ENCODE data around the gene CDYL2. TPM values are rescaled to one million over a fixed set of nuclear protein-coding genes. Genes with fewer than 3 reads are reported as not detected.

The CDYL2 gene
- total and polyA plus RNA-seq, 2 donors (not counting 3 experiments of a cell fraction or from before 2014, with no cell fraction given) = 7.1 to 71.3 TPM

DNA sequence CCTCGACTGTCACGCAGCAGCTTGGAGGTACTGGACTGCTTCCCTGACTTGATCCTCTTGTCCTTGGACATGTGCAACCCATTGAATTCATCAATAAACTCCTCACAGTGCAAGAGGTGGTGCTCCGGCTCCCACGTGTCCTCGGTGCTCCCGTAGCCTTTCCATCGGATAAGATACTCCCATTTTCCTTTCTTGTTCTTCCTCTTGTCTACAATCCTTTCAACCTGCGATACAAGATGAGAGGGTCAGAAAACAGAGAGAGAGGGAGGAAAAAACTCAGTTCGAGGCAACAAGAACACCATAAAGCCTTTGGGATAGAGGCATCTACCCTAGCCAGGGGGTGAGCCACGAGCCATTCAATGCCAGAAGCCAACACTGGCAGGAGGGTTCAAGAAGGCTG, 119.5 kb downstream of the CDYL2 start:
- Histone ChIP-seq H3K27ac (ENCODE audit: insufficient read depth, low read depth, low read length) (no peak overlapping the region), H2AFZ (ENCODE audit: low read depth, low read length) (no peak overlapping the region), H3K9ac (replicated peaks; ENCODE audit: extremely low read depth, insufficient read depth, low read length) (no peak overlapping the region), H3K79me2 (ENCODE audit: control insufficient read depth, insufficient read depth, low read length) (peaks cover 93% of the 10 kb centered on the region), H3K4me2 (ENCODE audit: insufficient read depth, low read length) (no peak overlapping the region), H3K27me3 (ENCODE audit: control insufficient read depth in 2 of 2, insufficient read depth in 2 of 2, low read length in 2 of 2) (no peaks in the 10 kb centered on the region), H3K36me3 (ENCODE audit: control insufficient read depth in 2 of 2, extremely low read depth in 1 of 2, insufficient read depth in 2 of 2, low read length in 2 of 2) (peaks cover 0 to 2% of the 10 kb centered on the region in 2 experiments), H3K9me3 (replicated peaks; ENCODE audit: control insufficient read depth, insufficient read depth, low read length) (no peaks in the 10 kb centered on the region), H3K9me1 (replicated peaks; ENCODE audit: control insufficient read depth, extremely low read depth, insufficient read depth, low read length) (no peaks in the 10 kb centered on the region), H3K4me1 (ENCODE audit: control insufficient read depth, extremely low read depth, insufficient read depth, low read length) (no peaks in the 10 kb centered on the region), H4K20me1 (replicated peaks; ENCODE audit: control insufficient read depth, extremely low read depth, insufficient read depth, low read length) (peaks cover 3% of the 10 kb centered on the region), H3K4me3 (replicated peaks in 1 of 3; ENCODE audit: insufficient read depth in 1 of 3, low read depth in 1 of 3, low read length in 3 of 3) (no peak overlapping the region)
- TF ChIP-seq EZH2 (IDR thresholded peaks at IDR 0.05; ENCODE audit: borderline replicate concordance, low read depth, low read length, severe bottlenecking) (no peak), MYC (IDR thresholded peaks at IDR 0.05; ENCODE audit: low read depth, low read length) (no peak), JUN (IDR thresholded peaks at IDR 0.05; ENCODE audit: borderline replicate concordance, insufficient read depth, insufficient read length, low read depth) (no peak), FOS (IDR thresholded peaks at IDR 0.05; ENCODE audit: borderline replicate concordance, insufficient read depth, low read length) (no peak), POLR2A (IDR thresholded peaks at IDR 0.05; ENCODE audit: low read depth, low read length) (no peak)
- TF ChIP-seq, protein P1, sequence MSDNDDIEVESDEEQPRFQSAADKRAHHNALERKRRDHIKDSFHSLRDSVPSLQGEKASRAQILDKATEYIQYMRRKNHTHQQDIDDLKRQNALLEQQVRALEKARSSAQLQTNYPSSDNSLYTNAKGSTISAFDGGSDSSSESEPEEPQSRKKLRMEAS (IDR thresholded peaks at IDR 0.05; ENCODE audit: insufficient read depth, insufficient read length) = no peak
- dilution Hi-C loops (cut with MboI; ENCODE audit: extremely low pct_ligation_motif_present, low sequenced_read_pairs) (no loop called here), intact Hi-C loops (cut with micrococcal nuclease) (no loop called here)
- CTCF ChIA-PET = no interaction called here
- FAIRE-seq (no peak), DNase-seq (ENCODE audit: low read depth, low spot score) (no peak)
- POLR2A ChIA-PET = no interaction called here
- BruUV-seq (replicated peaks) = no TSS peak

DNA sequence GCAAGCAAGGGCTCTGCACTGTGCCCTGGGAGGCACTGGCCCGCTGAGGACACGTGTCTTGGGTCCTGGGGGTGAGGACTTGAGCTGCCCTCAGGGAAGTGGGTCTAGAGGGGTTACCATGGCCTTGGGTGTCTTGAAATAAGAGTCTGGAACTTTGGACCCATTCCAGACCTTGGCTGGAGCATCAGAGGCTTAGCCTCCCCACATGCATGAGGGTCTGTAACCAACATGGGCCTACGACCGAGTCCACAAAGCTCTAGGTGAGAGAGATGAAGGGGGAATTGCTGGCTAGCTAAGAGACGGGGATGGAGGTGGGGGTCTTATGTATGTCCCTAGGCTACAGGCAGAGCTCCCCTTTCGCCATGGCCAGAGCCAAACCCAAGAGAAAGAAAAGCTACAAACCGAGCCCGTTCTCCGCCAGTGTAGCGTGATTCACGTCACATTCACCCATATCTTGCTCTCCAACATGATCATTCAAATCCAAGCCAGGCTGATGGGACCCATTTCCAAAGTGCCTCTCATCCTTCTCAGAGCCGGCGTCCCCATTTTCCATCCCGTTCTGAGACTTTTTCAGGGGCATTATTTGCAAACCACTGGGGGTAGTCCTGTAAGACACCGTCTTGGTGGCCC, 120.1 kb downstream of the CDYL2 start:
- no peaks in the 10 kb centered on the region for H3K9me3 ChIP-seq (replicated peaks; ENCODE audit: control insufficient read depth, insufficient read depth, low read length)
- H3K36me3 ChIP-seq (ENCODE audit: control insufficient read depth in 2 of 2, extremely low read depth in 1 of 2, insufficient read depth in 2 of 2, low read length in 2 of 2) = peaks cover 0 to 2% of the 10 kb centered on the region in 2 experiments
- DNase-seq (ENCODE audit: low read depth, low spot score) (no peak), FAIRE-seq (no peak)
- H4K20me1 ChIP-seq (replicated peaks; ENCODE audit: control insufficient read depth, extremely low read depth, insufficient read depth, low read length) = peaks cover 3% of the 10 kb centered on the region
- no peak overlapping the region for H3K4me2 ChIP-seq (ENCODE audit: insufficient read depth, low read length)
- ChIA-PET POLR2A (no interaction called here), CTCF (no interaction called here)
- no peaks in the 10 kb centered on the region for H3K9me1 ChIP-seq (replicated peaks; ENCODE audit: control insufficient read depth, extremely low read depth, insufficient read depth, low read length)
- no peak overlapping the region for H3K9ac ChIP-seq (replicated peaks; ENCODE audit: extremely low read depth, insufficient read depth, low read length)
- no peaks in the 10 kb centered on the region for H3K4me1 ChIP-seq (ENCODE audit: control insufficient read depth, extremely low read depth, insufficient read depth, low read length)
- no peak overlapping the region for H3K27ac ChIP-seq (ENCODE audit: insufficient read depth, low read depth, low read length)
- H3K79me2 ChIP-seq (ENCODE audit: control insufficient read depth, insufficient read depth, low read length) = peaks cover 95% of the 10 kb centered on the region
- dilution Hi-C loops (cut with MboI; ENCODE audit: extremely low pct_ligation_motif_present, low sequenced_read_pairs) (no loop called here), intact Hi-C loops (cut with micrococcal nuclease) (no loop called here)
- H3K27me3 ChIP-seq (ENCODE audit: control insufficient read depth in 2 of 2, insufficient read depth in 2 of 2, low read length in 2 of 2) = no peaks in the 10 kb centered on the region
- no peak overlapping the region for H2AFZ ChIP-seq (ENCODE audit: low read depth, low read length)
- H3K4me3 ChIP-seq (replicated peaks in 1 of 3; ENCODE audit: insufficient read depth in 1 of 3, low read depth in 1 of 3, low read length in 3 of 3) = no peak overlapping the region
- no peak for TF ChIP-seq JUN (IDR thresholded peaks at IDR 0.05; ENCODE audit: borderline replicate concordance, insufficient read depth, insufficient read length, low read depth)
- TF ChIP-seq MYC (IDR thresholded peaks at IDR 0.05; ENCODE audit: low read depth, low read length) = no peak
- no peak for TF ChIP-seq GATA2 (IDR thresholded peaks at IDR 0.05; ENCODE audit: insufficient read depth, insufficient read length, low read depth, low read length)
- no TSS peak for BruUV-seq (replicated peaks)
